Lung (tissue), 12 donors: ENCODE data around the gene PCDH9. TPM values are rescaled to one million over a fixed set of nuclear protein-coding genes. Genes with fewer than 3 reads are reported as not detected.

Experiments used
- ATAC-seq: fragments of 200-7000 bp; cut with Tn5 transposase; one replicate; pipeline ENCODE4 v1.9.1; 2020; ENCODE audit warnings: moderate number of reproducible peaks; ENCODE audit not compliant: insufficient read depth, low FRiP score
- DNase-seq, 3 donors: peaks; one replicate each; pipeline ENCODE4 v3.0.0-alpha.2; 2013 to 2017
- H3K27ac ChIP-seq, 2 donors: one replicate each; pipeline ENCODE4 v1.5.1; 2013; ENCODE audit warnings: mild to moderate bottlenecking in 2 of 2, moderate library complexity in 2 of 2, control low read depth in 1 of 2, inconsistent platforms in 1 of 2, low read depth in 1 of 2, low read length in 1 of 2
- H3K27me3 ChIP-seq, 3 donors: one replicate each; pipeline ENCODE4 v1.5.1; 2013; ENCODE audit warnings: low read length in 2 of 3; ENCODE audit not compliant: control insufficient read depth in 3 of 3, insufficient read depth in 3 of 3
- H3K36me3 ChIP-seq, 4 donors: one replicate each; pipeline ENCODE4 v1.5.1; 2013; ENCODE audit warnings: low read length in 4 of 4, mild to moderate bottlenecking in 1 of 4, moderate library complexity in 1 of 4; ENCODE audit not compliant: control insufficient read depth in 4 of 4, insufficient read depth in 4 of 4
- H3K4me1 ChIP-seq, 5 donors: one replicate each; pipeline ENCODE4 v1.5.1; 2013; ENCODE audit warnings: low read length in 5 of 5, mild to moderate bottlenecking in 2 of 5, moderate library complexity in 1 of 5; ENCODE audit not compliant: control insufficient read depth in 5 of 5, insufficient read depth in 5 of 5
- H3K4me3 ChIP-seq: one replicate; pipeline ENCODE4 v1.5.1; 2013; ENCODE audit warnings: mild to moderate bottlenecking, control low read depth, moderate library complexity
- H3K9ac ChIP-seq, 2 donors: one replicate each; pipeline ENCODE4 v1.5.1; 2013; ENCODE audit warnings: low read length in 2 of 2, control low read depth in 1 of 2; ENCODE audit not compliant: insufficient read depth in 1 of 2
- H3K9me3 ChIP-seq, 4 donors: one replicate each; pipeline ENCODE4 v1.5.1; 2013; ENCODE audit warnings: low read length in 3 of 4, mild to moderate bottlenecking in 1 of 4, moderate library complexity in 1 of 4; ENCODE audit not compliant: control insufficient read depth in 4 of 4, insufficient read depth in 3 of 4
- CTCF ChIP-seq: IDR thresholded peaks from 2 replicates; pipeline ENCODE4 v1.5.1; 2012; ENCODE audit warnings: mild to moderate bottlenecking; ENCODE audit errors: control extremely low read depth, extremely low read depth
- WGBS, 2 donors: extraction: QIAGEN DNeasy Blood & Tissue Kit; methylation state at CpG; one replicate each; pipeline ENCODE4 v1.1.7; 2013; 5-methylcytosine and 5-hydroxymethylcytosine counted together
- polyA plus RNA-seq, 2 donors: library from polyadenylated mRNA; stranded (reverse); fragments of 200-250 nt; gene quantifications; one replicate each; pipeline ENCODE4 v1.2.1, GENCODE V29; 2013
- total RNA-seq, 2 donors: library from RNA; depleted of rRNA in 1 of 2; stranded (reverse); fragments of >200 nt in 1 of 2; gene quantifications; one replicate each; pipeline ENCODE4 v1.2.1, GENCODE V29; 2014 to 2021
- donor health status: control.
- donor health status: control.
- donor health status: Bipolar disorder and iron deficiency.
- donor health status: healthy.
- donor health status: DM: yes; HTN: yes; CAD: no.

The PCDH9 gene
- total and polyA plus RNA-seq, 4 donors = 0.68 to 22.2 (median 4.1) TPM

- 95 to 96% methylated on average over 10 of the region's 10 CpGs for WGBS, 2 donors
- DNase-seq (no peak), ATAC-seq (no peak)
Observed at GRCh38 chr13:66845393-66845792, 384.7 kb downstream of the PCDH9 start.

GRCh38 chr13:66844933-66845332 is 385.2 kb downstream of the PCDH9 start:
- H3K27ac ChIP-seq = no peak overlapping the region
- peaks cover 0 to 2% (median 0%) of the 10 kb centered on the region in 5 donors for H3K4me1 ChIP-seq
- TF ChIP-seq CTCF = no peak
- no peak overlapping the region for H3K4me3 ChIP-seq
- H3K9ac ChIP-seq = no peak overlapping the region
- ATAC-seq (no peak), DNase-seq (no peak)
- peaks cover 0 to 4% (median 0%) of the 10 kb centered on the region in 4 donors for H3K9me3 ChIP-seq
- no peaks in the 10 kb centered on the region for H3K27me3 ChIP-seq
- 88 to 93% methylated on average over 7 of the region's 7 CpGs for WGBS, 2 donors
- no peaks in the 10 kb centered on the region for H3K36me3 ChIP-seq

More at GRCh38 chr13:66845393-66845792, 384.7 kb downstream of the PCDH9 start:
- no peak overlapping the region for H3K9ac ChIP-seq
- no peaks in the 10 kb centered on the region for H3K36me3 ChIP-seq
- H3K27me3 ChIP-seq = no peaks in the 10 kb centered on the region
- no peak for TF ChIP-seq CTCF
- H3K27ac ChIP-seq = no peak overlapping the region
- peaks cover 0 to 4% (median 0%) of the 10 kb centered on the region in 4 donors for H3K9me3 ChIP-seq
- no peak overlapping the region for H3K4me3 ChIP-seq
- H3K4me1 ChIP-seq = peaks cover 0 to 2% (median 0%) of the 10 kb centered on the region in 5 donors

- WGBS, 2 donors = 65 to 78% methylated on average over 2 of the region's 2 CpGs
- Histone ChIP-seq H3K4me1 (no peaks in the 10 kb centered on the region), H3K4me3 (no peak overlapping the region), H3K9me3 (peaks cover 0 to 2% (median 0%) of the 10 kb centered on the region in 4 donors), H3K36me3 (no peaks in the 10 kb centered on the region), H3K27me3 (no peaks in the 10 kb centered on the region), H3K9ac (no peak overlapping the region), H3K27ac (no peak overlapping the region)
- ATAC-seq (no peak), DNase-seq (peak in 2 of 3 donors; percentile 30 to 33)
- no peak for TF ChIP-seq CTCF
Observed at GRCh38 chr13:66842766-66843165, 387.4 kb downstream of the PCDH9 start.

- no peak for ATAC-seq
- no peaks in the 10 kb centered on the region for H3K36me3 ChIP-seq
- no peak overlapping the region for H3K4me3 ChIP-seq
- no peak for TF ChIP-seq CTCF
- peaks cover 0 to 2% (median 0%) of the 10 kb centered on the region in 4 donors for H3K9me3 ChIP-seq
- no peaks in the 10 kb centered on the region for H3K4me1 ChIP-seq
- H3K27me3 ChIP-seq = no peaks in the 10 kb centered on the region
- H3K27ac ChIP-seq = no peak overlapping the region
- 96 to 97% methylated on average over 3 of the region's 3 CpGs for WGBS, 2 donors
- no peak for DNase-seq
- H3K9ac ChIP-seq = no peak overlapping the region
Observed at GRCh38 chr13:66840621-66841020, 389.5 kb downstream of the PCDH9 start.
